LNCAP (cell line): ENCODE measurements around the gene FOXF1.

Source experiments
- TF ChIP-seq, protein P1 (sequence below): fragments of 450-650 bp; IDR thresholded peaks from 2 replicates; pipeline ENCODE4 v1.5.1; 2017; ENCODE audit warnings: mild to moderate bottlenecking

The FOXF1 gene

DNA sequence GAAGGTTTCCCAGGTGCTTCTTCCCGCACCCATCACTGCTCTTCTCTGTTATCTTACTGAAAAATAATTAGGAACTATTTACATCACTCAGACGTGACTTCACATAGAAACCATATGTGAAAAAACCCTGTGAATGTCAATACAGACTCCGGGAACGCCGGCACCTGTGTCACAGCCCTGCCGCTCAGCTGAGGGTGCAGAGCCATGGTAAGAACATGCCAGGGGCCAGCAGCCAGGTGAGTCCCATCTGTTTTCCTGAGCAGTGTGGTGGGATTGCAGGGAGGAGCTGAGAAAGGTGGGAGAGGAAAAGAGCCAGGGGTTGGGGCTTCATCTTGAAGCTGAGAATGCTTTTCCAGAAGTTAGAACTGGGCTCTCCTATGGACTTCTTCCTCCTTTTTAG, 13.7 kb downstream of the FOXF1 start:
- TF ChIP-seq, protein P1, sequence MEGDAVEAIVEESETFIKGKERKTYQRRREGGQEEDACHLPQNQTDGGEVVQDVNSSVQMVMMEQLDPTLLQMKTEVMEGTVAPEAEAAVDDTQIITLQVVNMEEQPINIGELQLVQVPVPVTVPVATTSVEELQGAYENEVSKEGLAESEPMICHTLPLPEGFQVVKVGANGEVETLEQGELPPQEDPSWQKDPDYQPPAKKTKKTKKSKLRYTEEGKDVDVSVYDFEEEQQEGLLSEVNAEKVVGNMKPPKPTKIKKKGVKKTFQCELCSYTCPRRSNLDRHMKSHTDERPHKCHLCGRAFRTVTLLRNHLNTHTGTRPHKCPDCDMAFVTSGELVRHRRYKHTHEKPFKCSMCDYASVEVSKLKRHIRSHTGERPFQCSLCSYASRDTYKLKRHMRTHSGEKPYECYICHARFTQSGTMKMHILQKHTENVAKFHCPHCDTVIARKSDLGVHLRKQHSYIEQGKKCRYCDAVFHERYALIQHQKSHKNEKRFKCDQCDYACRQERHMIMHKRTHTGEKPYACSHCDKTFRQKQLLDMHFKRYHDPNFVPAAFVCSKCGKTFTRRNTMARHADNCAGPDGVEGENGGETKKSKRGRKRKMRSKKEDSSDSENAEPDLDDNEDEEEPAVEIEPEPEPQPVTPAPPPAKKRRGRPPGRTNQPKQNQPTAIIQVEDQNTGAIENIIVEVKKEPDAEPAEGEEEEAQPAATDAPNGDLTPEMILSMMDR = no peak

DNA sequence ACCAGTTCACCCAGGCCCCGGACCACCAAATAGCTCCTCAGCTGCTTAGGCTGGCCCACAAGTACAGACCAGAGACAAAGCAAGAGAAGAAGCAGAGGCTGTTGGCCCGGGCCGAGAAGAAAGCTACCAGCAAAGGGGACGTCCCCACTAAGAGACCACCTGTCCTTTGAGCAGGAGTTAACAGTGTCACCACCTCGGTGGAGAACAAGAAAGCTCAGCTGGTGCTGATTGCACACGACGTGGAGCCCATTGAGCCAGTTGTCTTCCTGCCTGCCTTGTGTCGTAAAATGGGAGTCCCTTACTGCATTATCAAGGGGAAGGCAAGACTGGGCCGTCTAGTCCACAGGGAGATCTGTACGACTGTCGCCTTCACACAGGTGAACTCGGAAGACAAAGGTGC, 15.4 kb downstream of the FOXF1 start:
- TF ChIP-seq, protein P1 = no peak

DNA sequence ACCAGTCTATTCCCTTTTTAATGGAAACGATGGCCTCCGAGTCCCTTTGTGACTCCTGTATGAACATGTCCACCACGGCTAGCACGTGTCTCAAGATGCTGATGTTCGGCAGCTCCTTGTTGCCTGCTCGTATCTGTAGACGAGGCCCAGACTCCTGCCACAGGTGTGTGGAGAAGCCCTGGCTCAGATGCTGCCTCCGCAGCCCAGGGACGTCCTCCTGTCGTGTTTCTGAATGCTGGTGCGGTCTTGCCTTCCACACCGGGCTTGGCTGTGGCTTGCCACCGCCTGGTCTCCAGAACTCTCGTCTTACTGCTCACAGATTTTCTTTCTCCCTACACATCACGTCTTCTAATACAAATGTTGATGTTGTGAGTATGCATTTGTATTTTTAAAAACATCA, 17.0 kb downstream of the FOXF1 start:
- TF ChIP-seq, protein P1 = no peak

GRCh38 chr16:86528061-86528929, 18.0 kb downstream of the FOXF1 start:
- TF ChIP-seq, protein P1 = no peak

- TF ChIP-seq, protein P1 = no peak
Observed at GRCh38 chr16:86529160-86529559, 18.8 kb downstream of the FOXF1 start.

DNA sequence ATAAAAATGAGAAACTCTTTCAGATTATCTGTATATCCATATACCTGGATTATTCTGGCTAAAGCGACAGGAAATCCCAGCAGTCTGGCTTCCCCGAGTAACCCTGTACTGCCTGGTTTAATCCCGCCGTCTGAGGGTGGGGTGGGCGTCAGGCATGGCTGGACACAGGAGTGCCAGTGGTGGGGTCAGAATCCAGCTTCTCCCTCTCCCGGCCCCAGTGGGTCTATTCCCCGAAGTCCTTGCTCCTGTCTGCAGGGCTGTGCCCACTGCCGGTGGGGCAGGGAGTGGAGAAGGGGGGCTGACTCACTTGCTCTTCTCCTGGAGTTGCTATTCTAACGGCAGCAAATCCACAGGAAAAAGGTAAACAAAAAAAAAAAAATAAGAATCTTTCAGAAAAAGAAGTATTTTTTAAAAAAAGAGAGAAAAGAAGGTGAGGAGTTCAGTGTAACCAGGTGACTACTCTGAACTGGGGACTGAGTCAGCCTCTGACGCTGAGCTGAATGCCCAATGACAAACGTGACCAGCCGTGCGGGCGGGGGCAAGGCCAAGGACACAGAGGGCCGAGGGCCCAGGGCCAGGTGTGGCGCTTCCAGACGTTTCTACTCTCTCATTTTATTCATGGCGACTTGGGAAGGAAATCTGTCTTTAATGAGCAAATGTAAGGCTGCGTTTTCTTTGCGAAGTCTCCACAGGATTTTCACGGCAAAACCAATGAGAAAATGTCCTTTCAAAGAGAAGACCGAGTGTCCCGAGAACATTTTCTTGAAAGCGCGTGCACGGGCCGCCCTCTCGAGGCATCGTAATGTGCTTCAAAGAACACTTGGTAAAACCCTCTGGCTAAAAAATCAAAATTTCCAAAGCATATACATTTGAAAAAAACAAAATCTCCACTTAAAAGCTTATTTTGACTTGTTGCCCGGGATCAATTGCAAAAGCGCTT, 20.2 kb downstream of the FOXF1 start:
- TF ChIP-seq, protein P1 = no peak

GRCh38 chr16:86531191-86531545, 20.8 kb downstream of the FOXF1 start:
- TF ChIP-seq, protein P1 = no peak
